Measurements from ENCODE around the gene TERT. TPM values are rescaled to one million over a fixed set of nuclear protein-coding genes. Genes with fewer than 3 reads are reported as not detected.

TERT gene
- total and polyA plus RNA-seq, 2 donors, result not detected

- no peak overlapping the region for H3K27ac ChIP-seq (ENCODE audit: low read depth)
- no peak for DNase-seq (ENCODE audit: extremely low spot score)
- no peaks in the 10 kb centered on the region for H3K4me1 ChIP-seq (ENCODE audit: insufficient read depth)
- no peak overlapping the region for H3K4me3 ChIP-seq (ENCODE audit: low read depth, low read length)
- H3K36me3 ChIP-seq (ENCODE audit: insufficient read depth), result no peaks in the 10 kb centered on the region
- whole genome bisulfite sequencing, result 93% methylated on average over 38 of the region's 38 CpGs
Observed at GRCh38 chr5:1216211-1216917, 78.5 kb downstream of the TERT start.

- no peaks in the 10 kb centered on the region for H3K4me1 ChIP-seq (ENCODE audit: insufficient read depth)
- H3K27ac ChIP-seq (ENCODE audit: low read depth), result no peak overlapping the region
- DNase-seq (ENCODE audit: extremely low spot score), result no peak
- 93% methylated on average over 23 of the region's 23 CpGs for WGBS
- H3K36me3 ChIP-seq (ENCODE audit: insufficient read depth), result no peaks in the 10 kb centered on the region
- H3K4me3 ChIP-seq (ENCODE audit: low read depth, low read length), result no peak overlapping the region
Observed at GRCh38 chr5:1215320-1216096, 79.4 kb downstream of the TERT start.

GRCh38 chr5:1214936-1215220 lies 80.0 kb downstream of the TERT start:
- H3K4me1 ChIP-seq (ENCODE audit: insufficient read depth), result no peaks in the 10 kb centered on the region
- WGBS, result 79% methylated on average over 2 of the region's 2 CpGs
- no peaks in the 10 kb centered on the region for H3K36me3 ChIP-seq (ENCODE audit: insufficient read depth)
- no peak for DNase-seq (ENCODE audit: extremely low spot score)
- no peak overlapping the region for H3K4me3 ChIP-seq (ENCODE audit: low read depth, low read length)
- H3K27ac ChIP-seq (ENCODE audit: low read depth), result no peak overlapping the region

GRCh38 chr5:1214163-1214935 lies 80.5 kb downstream of the TERT start:
- Histone ChIP-seq H3K4me1 (ENCODE audit: insufficient read depth) (no peaks in the 10 kb centered on the region), H3K4me3 (ENCODE audit: low read depth, low read length) (no peak overlapping the region), H3K36me3 (ENCODE audit: insufficient read depth) (no peaks in the 10 kb centered on the region), H3K27ac (ENCODE audit: low read depth) (no peak overlapping the region)
- WGBS, result 76% methylated on average over 22 of the region's 22 CpGs
- no peak for DNase-seq (ENCODE audit: extremely low spot score)

GRCh38 chr5:1213508-1214162 lies 81.2 kb downstream of the TERT start:
- no peaks in the 10 kb centered on the region for H3K36me3 ChIP-seq (ENCODE audit: insufficient read depth)

GRCh38 chr5:1212881-1213280 lies 82.0 kb downstream of the TERT start:
- no peaks in the 10 kb centered on the region for H3K4me1 ChIP-seq (ENCODE audit: insufficient read depth)
- H3K4me3 ChIP-seq (ENCODE audit: low read depth, low read length), result no peak overlapping the region
- WGBS, result 87% methylated on average over 18 of the region's 18 CpGs
- H3K27ac ChIP-seq (ENCODE audit: low read depth), result no peak overlapping the region
- H3K36me3 ChIP-seq (ENCODE audit: insufficient read depth), result no peaks in the 10 kb centered on the region
- no peak for DNase-seq (ENCODE audit: extremely low spot score)

More at GRCh38 chr5:1213508-1214162, 81.2 kb downstream of the TERT start:
- WGBS, result 89% methylated on average over 25 of the region's 25 CpGs
- no peak overlapping the region for H3K27ac ChIP-seq (ENCODE audit: low read depth)
- no peak overlapping the region for H3K4me3 ChIP-seq (ENCODE audit: low read depth, low read length)
- no peak for DNase-seq (ENCODE audit: extremely low spot score)
- H3K4me1 ChIP-seq (ENCODE audit: insufficient read depth), result no peaks in the 10 kb centered on the region

GRCh38 chr5:1212271-1212670 lies 82.6 kb downstream of the TERT start:
- Histone ChIP-seq H3K27ac (ENCODE audit: low read depth) (no peak overlapping the region), H3K4me3 (ENCODE audit: low read depth, low read length) (no peak overlapping the region), H3K36me3 (ENCODE audit: insufficient read depth) (no peaks in the 10 kb centered on the region), H3K4me1 (ENCODE audit: insufficient read depth) (no peaks in the 10 kb centered on the region)
- 91% methylated on average over 20 of the region's 20 CpGs for WGBS
- DNase-seq (ENCODE audit: extremely low spot score), result no peak

GRCh38 chr5:1211701-1212100 lies 83.2 kb downstream of the TERT start:
- DNase-seq (ENCODE audit: extremely low spot score), result no peak
- H3K4me3 ChIP-seq (ENCODE audit: low read depth, low read length), result no peak overlapping the region
- no peaks in the 10 kb centered on the region for H3K36me3 ChIP-seq (ENCODE audit: insufficient read depth)
- no peak overlapping the region for H3K27ac ChIP-seq (ENCODE audit: low read depth)
- no peaks in the 10 kb centered on the region for H3K4me1 ChIP-seq (ENCODE audit: insufficient read depth)
- 94% methylated on average over 9 of the region's 9 CpGs for WGBS

GRCh38 chr5:1210832-1211251 lies 84.0 kb downstream of the TERT start:
- no peak overlapping the region for H3K27ac ChIP-seq (ENCODE audit: low read depth)
- no peak for DNase-seq (ENCODE audit: extremely low spot score)
- WGBS, result 81% methylated on average over 21 of the region's 21 CpGs
- H3K4me1 ChIP-seq (ENCODE audit: insufficient read depth), result no peaks in the 10 kb centered on the region
- H3K36me3 ChIP-seq (ENCODE audit: insufficient read depth), result no peaks in the 10 kb centered on the region
- no peak overlapping the region for H3K4me3 ChIP-seq (ENCODE audit: low read depth, low read length)

- DNase-seq (ENCODE audit: extremely low spot score), result no peak
- Histone ChIP-seq H3K27ac (ENCODE audit: low read depth) (no peak overlapping the region), H3K4me1 (ENCODE audit: insufficient read depth) (no peaks in the 10 kb centered on the region), H3K4me3 (ENCODE audit: low read depth, low read length) (no peak overlapping the region), H3K36me3 (ENCODE audit: insufficient read depth) (no peaks in the 10 kb centered on the region)
- 82% methylated on average over 21 of the region's 21 CpGs for WGBS
Observed at GRCh38 chr5:1209896-1210776, 84.7 kb downstream of the TERT start.

GRCh38 chr5:1209489-1209852 lies 85.4 kb downstream of the TERT start:
- Histone ChIP-seq H3K36me3 (ENCODE audit: insufficient read depth) (no peaks in the 10 kb centered on the region), H3K4me1 (ENCODE audit: insufficient read depth) (no peaks in the 10 kb centered on the region), H3K4me3 (ENCODE audit: low read depth, low read length) (no peak overlapping the region), H3K27ac (ENCODE audit: low read depth) (no peak overlapping the region)
- 66% methylated on average over 2 of the region's 2 CpGs for WGBS
- no peak for DNase-seq (ENCODE audit: extremely low spot score)

- Histone ChIP-seq H3K4me1 (ENCODE audit: insufficient read depth) (no peaks in the 10 kb centered on the region), H3K36me3 (ENCODE audit: insufficient read depth) (no peaks in the 10 kb centered on the region), H3K27ac (ENCODE audit: low read depth) (no peak overlapping the region), H3K4me3 (ENCODE audit: low read depth, low read length) (no peak overlapping the region)
- WGBS, result 74% methylated on average over 24 of the region's 24 CpGs
- no peak for DNase-seq (ENCODE audit: extremely low spot score)
Observed at GRCh38 chr5:1208743-1209488, 86.0 kb downstream of the TERT start.

All from urinary bladder (tissue), 4 donors.